Lower leg skin (tissue), 3 donors: ENCODE measurements around the gene NINL.

Experiments used
- POLR2A ChIP-seq, 2 donors: fragments of 450-650 bp; IDR thresholded peaks; one replicate each; pipeline ENCODE4 v1.6.1; 2016 to 2017; ENCODE audit warnings: antibody characterized with exemption in 2 of 2, mild to moderate bottlenecking in 1 of 2, moderate library complexity in 1 of 2
- TF ChIP-seq, protein P1 (sequence below), 3 donors: fragments of 450-650 bp; IDR thresholded peaks; one replicate each; pipeline ENCODE4 v1.5.1; 2016; ENCODE audit warnings: antibody characterized with exemption in 3 of 3, mild to moderate bottlenecking in 3 of 3, moderate library complexity in 2 of 3

DNA sequence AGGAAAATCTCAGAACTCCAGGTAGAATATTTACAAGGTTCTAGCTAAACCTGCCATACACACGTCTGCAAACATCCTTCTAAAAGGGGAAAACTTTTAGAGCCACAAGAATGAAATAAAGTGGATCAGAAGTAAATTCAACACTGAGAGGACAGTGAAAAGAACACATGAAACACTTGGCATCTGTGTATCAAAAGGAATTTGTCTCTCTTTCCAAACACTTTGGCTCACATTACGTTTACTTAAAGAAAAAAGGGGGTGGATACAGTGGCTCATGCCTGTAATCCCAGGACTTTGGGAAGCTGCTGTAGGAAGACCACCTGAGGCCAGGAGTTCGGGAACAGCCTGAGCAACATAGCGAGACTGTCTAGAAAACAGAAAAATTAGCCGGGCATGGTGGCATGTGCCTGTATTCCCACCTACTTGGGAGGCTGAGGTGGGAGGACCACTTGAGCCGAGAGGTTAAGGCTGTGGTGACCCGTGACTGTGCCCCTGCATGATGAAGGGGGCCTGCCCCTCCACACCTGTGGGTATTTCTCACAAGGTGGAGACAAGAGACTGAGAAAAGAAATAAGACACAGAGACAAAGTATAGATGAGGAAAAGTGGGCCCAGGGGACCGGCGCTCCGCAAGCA is 35.4 kb downstream of the NINL start:
- TF ChIP-seq, protein P1, sequence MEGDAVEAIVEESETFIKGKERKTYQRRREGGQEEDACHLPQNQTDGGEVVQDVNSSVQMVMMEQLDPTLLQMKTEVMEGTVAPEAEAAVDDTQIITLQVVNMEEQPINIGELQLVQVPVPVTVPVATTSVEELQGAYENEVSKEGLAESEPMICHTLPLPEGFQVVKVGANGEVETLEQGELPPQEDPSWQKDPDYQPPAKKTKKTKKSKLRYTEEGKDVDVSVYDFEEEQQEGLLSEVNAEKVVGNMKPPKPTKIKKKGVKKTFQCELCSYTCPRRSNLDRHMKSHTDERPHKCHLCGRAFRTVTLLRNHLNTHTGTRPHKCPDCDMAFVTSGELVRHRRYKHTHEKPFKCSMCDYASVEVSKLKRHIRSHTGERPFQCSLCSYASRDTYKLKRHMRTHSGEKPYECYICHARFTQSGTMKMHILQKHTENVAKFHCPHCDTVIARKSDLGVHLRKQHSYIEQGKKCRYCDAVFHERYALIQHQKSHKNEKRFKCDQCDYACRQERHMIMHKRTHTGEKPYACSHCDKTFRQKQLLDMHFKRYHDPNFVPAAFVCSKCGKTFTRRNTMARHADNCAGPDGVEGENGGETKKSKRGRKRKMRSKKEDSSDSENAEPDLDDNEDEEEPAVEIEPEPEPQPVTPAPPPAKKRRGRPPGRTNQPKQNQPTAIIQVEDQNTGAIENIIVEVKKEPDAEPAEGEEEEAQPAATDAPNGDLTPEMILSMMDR (IDR thresholded peaks at IDR 0.05), result no peak
- no peak for TF ChIP-seq POLR2A (IDR thresholded peaks at IDR 0.05)
